SU-DHL-6 (cell line): ENCODE results near the gene GTF2I.

Source experiments
- H2AFZ ChIP-seq: fragments of 200-600 bp; sonication (generic); 2 replicates; pipeline ENCODE4 v1.6.1; 2014; ENCODE audit warnings: low read depth, mild to moderate bottlenecking, moderate library complexity, mixed read lengths, antibody characterized with exemption, low read length; ENCODE audit not compliant: severe bottlenecking
- H3F3A ChIP-seq: fragments of 200-600 bp; shearing (Covaris generic); 2 replicates; pipeline ENCODE4 v1.6.0; 2016; ENCODE audit warnings: antibody characterized with exemption, mild to moderate bottlenecking; ENCODE audit not compliant: insufficient read depth
- H3K27ac ChIP-seq: fragments of 200-600 bp; sonication (generic); 2 replicates; pipeline ENCODE4 v1.5.1; 2016; ENCODE audit warnings: low read depth, mild to moderate bottlenecking, low read length, moderate library complexity, mixed read lengths
- H3K27me3 ChIP-seq: fragments of 200-600 bp; sonication (generic), shearing (Covaris generic); 2 replicates; pipeline ENCODE4 v1.6.0; 2014; ENCODE audit warnings: mild to moderate bottlenecking, low read length
- H3K36me3 ChIP-seq: fragments of 200-600 bp; sonication (generic); 2 replicates; pipeline ENCODE4 v1.6.1; 2014; ENCODE audit warnings: mild to moderate bottlenecking, low read length, mixed read lengths
- H3K4me2 ChIP-seq: fragments of 300-600, 200-600 bp; shearing (Covaris generic), sonication (generic); 2 replicates; pipeline ENCODE4 v1.6.0; 2014; ENCODE audit warnings: low read length, low read depth, mild to moderate bottlenecking; ENCODE audit not compliant: poor library complexity, severe bottlenecking
- H3K4me3 ChIP-seq: fragments of 200-600 bp; sonication (generic); 2 replicates; pipeline ENCODE4 v1.5.1; 2014; ENCODE audit warnings: antibody characterized with exemption, low read length, mild to moderate bottlenecking, mixed read lengths; ENCODE audit not compliant: insufficient read depth, poor library complexity, severe bottlenecking
- H3K79me2 ChIP-seq: fragments of 200-600 bp; sonication (generic); 2 replicates; pipeline ENCODE4 v1.6.1; 2014; ENCODE audit warnings: mild to moderate bottlenecking, low read length, moderate library complexity; ENCODE audit not compliant: insufficient read depth
- H3K9ac ChIP-seq: fragments of 200-600 bp; sonication (generic); 2 replicates; pipeline ENCODE4 v1.7.0; 2014; ENCODE audit warnings: mild to moderate bottlenecking, low read length
- H3K9me2 ChIP-seq: fragments of 200-600 bp; sonication (generic); replicated peaks from 2 replicates; pipeline ENCODE4 v1.6.1; 2014; ENCODE audit warnings: low read length; ENCODE audit not compliant: insufficient read depth
- H3K9me3 ChIP-seq: fragments of 200-600 bp; sonication (generic); 2 replicates; pipeline ENCODE4 v1.6.1; 2014; ENCODE audit warnings: low read length, mixed read lengths; ENCODE audit not compliant: insufficient read depth
- H4K20me1 ChIP-seq: fragments of 200-600 bp; sonication (generic); 2 replicates; pipeline ENCODE4 v1.6.1; 2014; ENCODE audit warnings: low read depth, mild to moderate bottlenecking, antibody characterized with exemption, low read length, moderate library complexity, mixed read lengths
- EZH2phosphoT487 ChIP-seq: fragments of 200-600 bp; sonication (generic), shearing (Covaris generic); conservative IDR thresholded peaks from 2 replicates; pipeline ENCODE4 v1.6.1; 2018; ENCODE audit warnings: mild to moderate bottlenecking, antibody characterized with exemption, low read length, moderate library complexity, mixed read lengths
- TF ChIP-seq, protein P1 (sequence below): fragments of 200-600 bp; sonication (generic); IDR thresholded peaks from one replicate; pipeline ENCODE4 v1.5.1; 2017; ENCODE audit warnings: antibody characterized with exemption, mild to moderate bottlenecking, low read length, moderate library complexity; ENCODE audit not compliant: insufficient read depth, poor library complexity, severe bottlenecking

GTF2I gene

DNA sequence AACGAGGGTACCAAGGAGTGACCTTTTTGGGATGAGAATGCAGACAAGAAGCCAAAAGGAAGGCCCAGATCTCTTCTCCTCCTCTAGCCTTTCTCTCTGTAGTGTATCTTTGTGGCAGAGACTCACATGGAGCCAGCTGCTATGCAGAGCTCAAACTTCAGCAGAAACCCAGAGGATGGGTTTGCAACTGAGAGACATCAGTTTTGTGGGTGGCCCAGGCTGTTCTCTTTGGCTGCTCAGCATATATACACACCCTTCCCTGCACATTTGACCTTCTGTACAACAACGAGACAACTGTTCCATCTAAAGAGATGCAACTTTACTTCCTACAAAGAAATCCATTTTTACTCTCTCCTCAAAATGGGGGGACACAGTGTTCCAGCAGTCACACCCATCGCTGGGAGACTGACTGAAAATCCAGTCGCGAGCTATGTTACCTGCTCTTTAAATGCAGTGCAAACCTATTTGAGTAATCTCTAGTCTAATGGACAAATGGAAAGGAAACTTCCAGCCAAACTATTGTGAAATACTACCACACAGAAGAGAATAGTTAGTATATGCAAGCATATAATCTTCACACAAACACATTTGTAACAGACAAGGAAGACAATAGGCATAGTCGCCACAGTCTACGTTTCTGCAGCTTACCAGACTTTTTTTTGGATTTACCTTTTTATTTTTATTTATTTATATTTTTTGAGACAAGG lies 51.2 kb downstream of the GTF2I start:
- peaks cover 66% of the 10 kb centered on the region for H3K36me3 ChIP-seq
- peaks cover 2% of the 10 kb centered on the region; the same call in 1 of the 2 replicates for H3K79me2 ChIP-seq
- no peak overlapping the region for H3K9ac ChIP-seq
- no peak overlapping the region for H3K27ac ChIP-seq
- no peaks in the 10 kb centered on the region for H4K20me1 ChIP-seq
- no peaks in the 10 kb centered on the region for H3K9me3 ChIP-seq
- H3K9me2 ChIP-seq, result no peaks in the 10 kb centered on the region
- H3F3A ChIP-seq, result peaks cover 15% of the 10 kb centered on the region; the same call in 1 of the 2 replicates
- H3K27me3 ChIP-seq, result no peaks in the 10 kb centered on the region
- H3K4me3 ChIP-seq, result no peak overlapping the region
- H3K4me2 ChIP-seq, result no peak overlapping the region
- no peak for TF ChIP-seq EZH2phosphoT487
- TF ChIP-seq, protein P1, sequence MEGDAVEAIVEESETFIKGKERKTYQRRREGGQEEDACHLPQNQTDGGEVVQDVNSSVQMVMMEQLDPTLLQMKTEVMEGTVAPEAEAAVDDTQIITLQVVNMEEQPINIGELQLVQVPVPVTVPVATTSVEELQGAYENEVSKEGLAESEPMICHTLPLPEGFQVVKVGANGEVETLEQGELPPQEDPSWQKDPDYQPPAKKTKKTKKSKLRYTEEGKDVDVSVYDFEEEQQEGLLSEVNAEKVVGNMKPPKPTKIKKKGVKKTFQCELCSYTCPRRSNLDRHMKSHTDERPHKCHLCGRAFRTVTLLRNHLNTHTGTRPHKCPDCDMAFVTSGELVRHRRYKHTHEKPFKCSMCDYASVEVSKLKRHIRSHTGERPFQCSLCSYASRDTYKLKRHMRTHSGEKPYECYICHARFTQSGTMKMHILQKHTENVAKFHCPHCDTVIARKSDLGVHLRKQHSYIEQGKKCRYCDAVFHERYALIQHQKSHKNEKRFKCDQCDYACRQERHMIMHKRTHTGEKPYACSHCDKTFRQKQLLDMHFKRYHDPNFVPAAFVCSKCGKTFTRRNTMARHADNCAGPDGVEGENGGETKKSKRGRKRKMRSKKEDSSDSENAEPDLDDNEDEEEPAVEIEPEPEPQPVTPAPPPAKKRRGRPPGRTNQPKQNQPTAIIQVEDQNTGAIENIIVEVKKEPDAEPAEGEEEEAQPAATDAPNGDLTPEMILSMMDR, result no peak
- H2AFZ ChIP-seq, result no peak overlapping the region

DNA sequence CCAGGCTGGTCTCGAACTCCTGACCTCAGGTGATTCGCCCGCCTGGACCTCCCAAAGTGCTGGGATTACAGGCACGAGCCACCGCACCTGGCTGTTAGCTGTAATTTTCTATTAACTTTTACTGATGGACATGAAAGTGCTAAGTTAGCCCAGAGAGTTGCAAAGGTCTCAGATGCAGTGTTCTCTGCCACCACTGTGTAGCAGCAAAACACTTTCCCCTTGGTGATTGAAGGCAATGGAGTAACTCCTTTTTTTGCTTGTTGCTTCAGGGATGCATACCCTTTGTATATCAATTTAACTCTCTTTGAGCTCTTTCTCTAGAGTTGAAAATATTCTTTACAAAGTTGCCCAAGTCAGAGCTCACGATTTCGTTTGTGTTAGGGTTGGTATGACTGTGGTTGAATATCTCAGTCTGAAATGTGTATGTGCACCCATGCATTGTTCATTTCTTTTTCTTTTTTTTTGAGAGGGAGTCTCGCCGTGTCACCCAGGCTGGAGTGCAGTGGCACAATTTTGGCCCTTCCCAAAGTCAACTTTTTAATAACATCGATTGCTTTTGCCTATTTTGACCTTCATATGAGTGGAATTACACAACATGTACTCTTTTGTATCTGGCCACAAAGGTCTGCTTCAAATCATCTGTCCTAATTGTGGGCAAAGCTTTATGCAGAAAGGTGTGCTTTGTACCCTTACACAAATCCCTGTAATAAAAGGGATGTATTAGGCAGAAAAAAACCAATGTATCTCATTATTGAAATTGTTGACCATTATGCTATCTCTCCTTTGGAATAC lies 52.6 kb downstream of the GTF2I start:
- H3K4me3 ChIP-seq, result no peak overlapping the region
- H3K27me3 ChIP-seq, result no peaks in the 10 kb centered on the region
- no peak for TF ChIP-seq EZH2phosphoT487
- TF ChIP-seq, protein P1, result no peak
- peaks cover 28% of the 10 kb centered on the region; the same call in 1 of the 2 replicates for H3F3A ChIP-seq
- no peaks in the 10 kb centered on the region; the same call in 1 of the 2 replicates for H3K79me2 ChIP-seq
- no peak overlapping the region for H3K27ac ChIP-seq
- peaks cover 65% of the 10 kb centered on the region for H3K36me3 ChIP-seq
- no peak overlapping the region for H3K9ac ChIP-seq
- no peaks in the 10 kb centered on the region for H3K9me2 ChIP-seq
- no peaks in the 10 kb centered on the region for H3K9me3 ChIP-seq
- H4K20me1 ChIP-seq, result no peaks in the 10 kb centered on the region
- no peak overlapping the region for H2AFZ ChIP-seq
- no peak overlapping the region for H3K4me2 ChIP-seq

DNA sequence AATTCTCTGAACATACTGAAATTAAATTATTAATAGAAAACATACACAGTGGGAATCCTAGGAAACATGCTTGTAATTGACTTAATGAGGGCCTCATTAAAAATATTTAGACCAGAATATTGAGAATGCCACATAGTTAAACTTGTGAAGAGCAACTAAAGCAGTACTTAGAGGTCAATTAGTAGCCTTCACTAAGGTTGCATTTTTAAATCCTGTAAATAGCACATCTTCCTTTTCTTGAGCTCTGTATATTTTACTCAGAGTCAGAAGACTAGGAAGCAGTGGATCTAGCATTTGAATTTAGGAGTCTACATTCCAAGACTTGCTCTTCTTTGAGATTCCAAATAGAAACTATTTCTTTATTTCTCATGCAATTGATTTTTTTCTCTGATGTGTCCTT lies 56.0 kb downstream of the GTF2I start:
- H2AFZ ChIP-seq, result no peak overlapping the region
- H3K36me3 ChIP-seq, result peaks cover 80% of the 10 kb centered on the region
- no peaks in the 10 kb centered on the region for H3K9me3 ChIP-seq
- H3K4me2 ChIP-seq, result no peak overlapping the region
- TF ChIP-seq, protein P1, result no peak
- TF ChIP-seq EZH2phosphoT487, result no peak
- peaks cover 57% of the 10 kb centered on the region for H3F3A ChIP-seq
- H3K27ac ChIP-seq, result no peak overlapping the region
- no peak overlapping the region for H3K9ac ChIP-seq
- H3K9me2 ChIP-seq, result no peaks in the 10 kb centered on the region
- H3K27me3 ChIP-seq, result no peaks in the 10 kb centered on the region
- H4K20me1 ChIP-seq, result peaks cover 9% of the 10 kb centered on the region; the same call in 1 of the 2 replicates
- H3K79me2 ChIP-seq, result no peaks in the 10 kb centered on the region; the same call in 1 of the 2 replicates
- no peak overlapping the region for H3K4me3 ChIP-seq
